ENCODE measurements around the gene RHBDL3. TPM values are rescaled to one million over a fixed set of nuclear protein-coding genes. Genes with fewer than 3 reads are reported as not detected.

The RHBDL3 gene
- polyA plus RNA-seq, 2 of the 4 experiments (the other 2 are of a cell fraction): 2.0 to 6.6 TPM

DNA sequence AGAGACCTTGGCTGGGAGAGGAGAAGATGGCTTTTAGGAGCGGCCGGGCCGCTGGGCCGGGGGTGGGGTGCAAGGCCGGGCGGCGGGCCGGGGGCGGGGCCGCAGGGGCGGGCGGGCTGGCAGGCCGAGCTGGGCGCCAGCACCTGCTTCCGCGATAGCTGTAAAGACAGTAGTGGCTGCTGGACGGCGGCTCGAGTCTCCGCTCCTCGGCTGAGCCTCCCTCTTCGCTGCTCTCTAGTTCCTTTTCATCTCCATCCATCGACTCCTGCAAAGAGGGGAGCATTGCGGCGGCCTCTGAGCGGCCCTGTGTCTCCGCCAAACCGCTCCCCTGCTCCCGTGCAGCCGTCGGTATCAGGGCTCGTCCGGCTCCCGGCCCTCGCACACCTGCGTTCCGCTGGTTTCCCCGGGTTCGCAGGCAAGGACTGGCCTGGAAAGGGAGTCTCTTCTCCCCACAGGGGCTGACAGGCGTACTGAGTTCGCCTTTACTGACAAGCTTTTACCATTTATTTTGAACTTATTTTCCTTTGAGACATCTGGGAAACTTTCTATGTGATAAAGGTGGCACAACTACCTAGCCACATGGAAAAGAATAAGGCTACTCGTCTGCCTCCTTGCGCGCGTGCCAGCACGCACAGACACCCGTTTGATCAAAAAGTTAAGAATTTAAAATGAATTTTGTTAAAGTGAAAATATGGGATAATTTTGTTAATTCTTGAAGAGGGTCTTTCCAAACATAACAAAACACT, 76.4 kb downstream of the RHBDL3 start, which contains the start of gene C17orf75 (continued):
- TF ChIP-seq, protein P1, sequence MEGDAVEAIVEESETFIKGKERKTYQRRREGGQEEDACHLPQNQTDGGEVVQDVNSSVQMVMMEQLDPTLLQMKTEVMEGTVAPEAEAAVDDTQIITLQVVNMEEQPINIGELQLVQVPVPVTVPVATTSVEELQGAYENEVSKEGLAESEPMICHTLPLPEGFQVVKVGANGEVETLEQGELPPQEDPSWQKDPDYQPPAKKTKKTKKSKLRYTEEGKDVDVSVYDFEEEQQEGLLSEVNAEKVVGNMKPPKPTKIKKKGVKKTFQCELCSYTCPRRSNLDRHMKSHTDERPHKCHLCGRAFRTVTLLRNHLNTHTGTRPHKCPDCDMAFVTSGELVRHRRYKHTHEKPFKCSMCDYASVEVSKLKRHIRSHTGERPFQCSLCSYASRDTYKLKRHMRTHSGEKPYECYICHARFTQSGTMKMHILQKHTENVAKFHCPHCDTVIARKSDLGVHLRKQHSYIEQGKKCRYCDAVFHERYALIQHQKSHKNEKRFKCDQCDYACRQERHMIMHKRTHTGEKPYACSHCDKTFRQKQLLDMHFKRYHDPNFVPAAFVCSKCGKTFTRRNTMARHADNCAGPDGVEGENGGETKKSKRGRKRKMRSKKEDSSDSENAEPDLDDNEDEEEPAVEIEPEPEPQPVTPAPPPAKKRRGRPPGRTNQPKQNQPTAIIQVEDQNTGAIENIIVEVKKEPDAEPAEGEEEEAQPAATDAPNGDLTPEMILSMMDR (IDR thresholded peaks at IDR 0.05): no peak
- no peak for TF ChIP-seq FOXS1 (CRISPR knock-in tag; IDR thresholded peaks at IDR 0.05)
- TF ChIP-seq JUN (IDR thresholded peaks at IDR 0.05): peak; percentile 86 to 96
- TF ChIP-seq CHD2 (IDR thresholded peaks at IDR 0.05; ENCODE audit: low read length, partially characterized antibody): peak; percentile 46
- TF ChIP-seq RARB (CRISPR knock-in tag; IDR thresholded peaks at IDR 0.05): no peak
- TF ChIP-seq ZC3H11A (IDR thresholded peaks at IDR 0.05): peak; percentile 32; the same call in 1 of the 2 replicates
- TF ChIP-seq MAX (IDR thresholded peaks at IDR 0.05): peak; percentile 93
- TF ChIP-seq HOXB5 (CRISPR knock-in tag; IDR thresholded peaks at IDR 0.05): peak; percentile 43; the same call in 1 of the 2 replicates
- peak; percentile 93; the same call in 1 of the 2 replicates for TF ChIP-seq HMGXB4 (CRISPR knock-in tag; IDR thresholded peaks at IDR 0.05; ENCODE audit: borderline replicate concordance)
- TF ChIP-seq KDM5A (IDR thresholded peaks at IDR 0.05): peak; percentile 85
- no peak for TF ChIP-seq NFE2L2 (conservative IDR thresholded peaks at IDR 0.05; ENCODE audit: low read length)
- TF ChIP-seq, protein P2, sequence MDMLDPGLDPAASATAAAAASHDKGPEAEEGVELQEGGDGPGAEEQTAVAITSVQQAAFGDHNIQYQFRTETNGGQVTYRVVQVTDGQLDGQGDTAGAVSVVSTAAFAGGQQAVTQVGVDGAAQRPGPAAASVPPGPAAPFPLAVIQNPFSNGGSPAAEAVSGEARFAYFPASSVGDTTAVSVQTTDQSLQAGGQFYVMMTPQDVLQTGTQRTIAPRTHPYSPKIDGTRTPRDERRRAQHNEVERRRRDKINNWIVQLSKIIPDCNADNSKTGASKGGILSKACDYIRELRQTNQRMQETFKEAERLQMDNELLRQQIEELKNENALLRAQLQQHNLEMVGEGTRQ (IDR thresholded peaks at IDR 0.05): no peak
- TF ChIP-seq HDAC2 (IDR thresholded peaks at IDR 0.05): no peak
- TF ChIP-seq, protein P3, sequence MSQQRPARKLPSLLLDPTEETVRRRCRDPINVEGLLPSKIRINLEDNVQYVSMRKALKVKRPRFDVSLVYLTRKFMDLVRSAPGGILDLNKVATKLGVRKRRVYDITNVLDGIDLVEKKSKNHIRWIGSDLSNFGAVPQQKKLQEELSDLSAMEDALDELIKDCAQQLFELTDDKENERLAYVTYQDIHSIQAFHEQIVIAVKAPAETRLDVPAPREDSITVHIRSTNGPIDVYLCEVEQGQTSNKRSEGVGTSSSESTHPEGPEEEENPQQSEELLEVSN (IDR thresholded peaks at IDR 0.05; ENCODE audit: borderline replicate concordance, low read depth): peak; percentile 71; the same call in 1 of the 2 replicates
- no peak for TF ChIP-seq RNF2 (IDR thresholded peaks at IDR 0.05; ENCODE audit: borderline replicate concordance, low read depth)
- peak; percentile 59; the same call in 1 of the 2 replicates for TF ChIP-seq PHF8 (IDR thresholded peaks at IDR 0.05; ENCODE audit: borderline replicate concordance, low read depth)
- TF ChIP-seq EP300 (IDR thresholded peaks at IDR 0.05): no peak; a peak in 1 of 5 replicates
- TF ChIP-seq TFCP2L1 (CRISPR knock-in tag; IDR thresholded peaks at IDR 0.05): no peak
- no peak for TF ChIP-seq EHMT2 (IDR thresholded peaks at IDR 0.05; ENCODE audit: low read depth)
- TF ChIP-seq NPAS2 (CRISPR knock-in tag; IDR thresholded peaks at IDR 0.05; ENCODE audit: borderline replicate concordance): no peak
- TF ChIP-seq TP53 (CRISPR knock-in tag; IDR thresholded peaks at IDR 0.05): peak; percentile 71; the same call in 1 of the 2 replicates
- no peak for TF ChIP-seq MAFK (IDR thresholded peaks at IDR 0.05; ENCODE audit: partially characterized antibody)
- no peak for TF ChIP-seq FOSL2 (IDR thresholded peaks at IDR 0.05)
- TF ChIP-seq FOSL2 (CRISPR knock-in tag; IDR thresholded peaks at IDR 0.05): peak; percentile 53
- TF ChIP-seq FOSB (CRISPR knock-in tag; IDR thresholded peaks at IDR 0.05): no peak
- TF ChIP-seq POLR2A (IDR thresholded peaks at IDR 0.05; ENCODE audit: low read length): peak; percentile 71; the same call in 1 of the 2 replicates
- no peak; the same call in 1 of the 2 replicates for TF ChIP-seq BHLHE40 (IDR thresholded peaks at IDR 0.05; ENCODE audit: low read depth, low read length)
- TF ChIP-seq PBX3 (IDR thresholded peaks at IDR 0.05): peak; percentile 69; the same call in 1 of the 2 replicates
- TF ChIP-seq MAZ (IDR thresholded peaks at IDR 0.05; ENCODE audit: borderline replicate concordance, low read depth, low read length): no peak
- no peak for TF ChIP-seq HES2 (IDR thresholded peaks at IDR 0.05)
- TF ChIP-seq SMC3 (IDR thresholded peaks at IDR 0.05): no peak
- no peak for TF ChIP-seq CHD4 (IDR thresholded peaks at IDR 0.05; ENCODE audit: borderline replicate concordance)
- no peak for TF ChIP-seq KDM1A (IDR thresholded peaks at IDR 0.05; ENCODE audit: low read depth)
- no peak for TF ChIP-seq HEYL (CRISPR knock-in tag; IDR thresholded peaks at IDR 0.05)
- TF ChIP-seq RFX5 (IDR thresholded peaks at IDR 0.05): no peak
- no peak for TF ChIP-seq RCOR1 (IDR thresholded peaks at IDR 0.05; ENCODE audit: low read depth, low read length)
- no peak for TF ChIP-seq ZSCAN20 (CRISPR knock-in tag; IDR thresholded peaks at IDR 0.05)

Data from A549 (cell line).